HCT116 (cell line): ENCODE measurements around the gene RUNX1. TPM values are rescaled to one million over a fixed set of nuclear protein-coding genes. Genes with fewer than 3 reads are reported as not detected.

Experiments
- ATAC-seq: fragments of 200-7000 bp; cut with Tn5 transposase; 2 replicates; pipeline ENCODE4 v1.9.1; 2020; ENCODE audit warnings: mild to moderate bottlenecking, moderate library complexity
- BruUV-seq: library from RNA; stranded (reverse); fragments of 400-500 nt; replicated peaks from 2 replicates; lab custom pipeline; 2021; lab: Mats Ljungman, UMichigan
- CTCF ChIA-PET: fragments of 300-600 bp; sonication (Branson Sonifier 250); formaldehyde crosslinking; loops from one replicate; lab custom pipeline; 2021; ENCODE audit warnings: antibody characterized with exemption; lab: Charles Lee
- POLR2A ChIA-PET: fragments of 300-600, 350-600 bp; sonication (Branson Sonifier 250); formaldehyde crosslinking; loops from one replicate; lab custom pipeline; 2021; ENCODE audit warnings: antibody characterized with exemption; lab: Charles Lee
- RAD21 ChIA-PET, 2 experiments: fragments of 300-600 bp; sonication (Branson Sonifier 250); formaldehyde crosslinking; loops; one replicate each; lab custom pipeline; 2023; ENCODE audit warnings: low total read pairs in 2 of 2; ENCODE audit not compliant: uncharacterized antibody in 2 of 2, unreplicated experiment in 2 of 2, low non-redundant PET in 1 of 2; lab: Charles Lee
- DNase-seq: peaks from one replicate; pipeline ENCODE4 v3.0.0-alpha.2; 2010; ENCODE audit warnings: low read depth, low spot score
- H2AFZ ChIP-seq: fragments of 200-600 bp; shearing (Covaris generic), sonication (generic); 2 replicates; pipeline ENCODE4 v1.6.1; 2017; ENCODE audit warnings: low read depth, mixed run types, mixed read lengths, antibody characterized with exemption, low read length; ENCODE audit not compliant: poor library complexity, severe bottlenecking
- H3K27ac ChIP-seq: 2 replicates; pipeline ENCODE4 v1.5.1; 2012; ENCODE audit warnings: low read depth, low read length
- H3K27me3 ChIP-seq: fragments of 200-600 bp; sonication (generic); 2 replicates; pipeline ENCODE4 v1.6.1; 2016; ENCODE audit warnings: mixed run types, low read length, mixed read lengths; ENCODE audit not compliant: insufficient read depth
- H3K36me3 ChIP-seq, 2 experiments: fragments of 200-500 bp in 1 of 2; fragments of 200-600 bp in 1 of 2; sonication (Bioruptor generic) in 1 of 2; sonication (generic) in 1 of 2; 2 replicates each; pipeline versions ENCODE4 v1.5.1 to v1.6.1; 2014 to 2016; ENCODE audit warnings: low read length in 2 of 2, inconsistent platforms in 1 of 2, mixed read lengths in 1 of 2, mixed run types in 1 of 2; ENCODE audit not compliant: insufficient read depth in 2 of 2, control insufficient read depth in 1 of 2
- H3K4me1 ChIP-seq, 2 experiments: fragments of 200-600 bp in 1 of 2; sonication (generic) in 1 of 2; 2 replicates each; pipeline versions ENCODE4 v1.5.1 to v1.6.1; 2012 to 2017; ENCODE audit warnings: low read length in 2 of 2, inconsistent platforms in 1 of 2, mild to moderate bottlenecking in 1 of 2, mixed read lengths in 1 of 2, mixed run types in 1 of 2, moderate library complexity in 1 of 2; ENCODE audit not compliant: insufficient read depth in 2 of 2, control insufficient read depth in 1 of 2
- H3K4me2 ChIP-seq: fragments of 200-600 bp; sonication (generic); 2 replicates; pipeline ENCODE4 v1.6.1; 2017; ENCODE audit warnings: mixed run types, low read length, mixed read lengths
- H3K4me3 ChIP-seq, 2 experiments: fragments of 200-600 bp in 1 of 2; sonication (generic) in 1 of 2; replicated peaks in 1 of 2; 2 replicates each; pipeline ENCODE4 v1.5.1; 2011 to 2016; ENCODE audit warnings: low read length in 2 of 2, control low read depth in 1 of 2, low read depth in 1 of 2, mild to moderate bottlenecking in 1 of 2, mixed read lengths in 1 of 2, mixed run types in 1 of 2
- H3K79me2 ChIP-seq: fragments of 200-600 bp; sonication (generic); 2 replicates; pipeline ENCODE4 v1.6.1; 2017; ENCODE audit warnings: mild to moderate bottlenecking, mixed run types, low read length, moderate library complexity, mixed read lengths; ENCODE audit not compliant: insufficient read depth
- H3K9ac ChIP-seq: fragments of 200-600 bp; sonication (generic); 2 replicates; pipeline ENCODE4 v1.6.1; 2016; ENCODE audit warnings: low read length, mixed read lengths
- H3K9me2 ChIP-seq: fragments of 200-600 bp; sonication (generic), shearing (Covaris generic); 2 replicates; pipeline ENCODE4 v1.6.1; 2017; ENCODE audit warnings: mixed run types, mild to moderate bottlenecking, moderate library complexity; ENCODE audit not compliant: insufficient read depth
- H3K9me3 ChIP-seq, 2 experiments: fragments of 200-500 bp in 1 of 2; fragments of 200-600 bp in 1 of 2; sonication (Bioruptor generic) in 1 of 2; sonication (generic) in 1 of 2; 2 replicates each; pipeline ENCODE4 v1.6.1; 2014 to 2017; ENCODE audit warnings: low read length in 2 of 2, mixed read lengths in 2 of 2, inconsistent platforms in 1 of 2, low read depth in 1 of 2, mild to moderate bottlenecking in 1 of 2, mixed run types in 1 of 2, moderate library complexity in 1 of 2; ENCODE audit not compliant: control insufficient read depth in 1 of 2, insufficient read depth in 1 of 2
- H4K20me1 ChIP-seq: fragments of 200-600 bp; sonication (generic), shearing (Covaris generic); 2 replicates; pipeline ENCODE4 v1.6.1; 2017; ENCODE audit warnings: mixed run types, mild to moderate bottlenecking, moderate library complexity; ENCODE audit not compliant: insufficient read depth
- CBX3 ChIP-seq: IDR thresholded peaks from 2 replicates; pipeline ENCODE4 v1.6.1; 2012; ENCODE audit warnings: low read depth
- CEBPB ChIP-seq: IDR thresholded peaks from 2 replicates; pipeline ENCODE4 v1.6.1; 2012; ENCODE audit warnings: low read depth
- EGR1 ChIP-seq: IDR thresholded peaks from 2 replicates; pipeline ENCODE4 v1.6.1; 2012; ENCODE audit warnings: low read depth
- EZH2 ChIP-seq: fragments of 200-600 bp; sonication (generic); IDR thresholded peaks from 2 replicates; pipeline ENCODE4 v1.6.1; 2017; ENCODE audit warnings: antibody characterized with exemption, mixed run types
- EZH2phosphoT487 ChIP-seq: fragments of 200-600 bp; IDR thresholded peaks from 2 replicates; pipeline ENCODE4 v1.6.1; 2018; ENCODE audit warnings: antibody characterized with exemption, borderline replicate concordance
- JUND ChIP-seq: IDR thresholded peaks from 2 replicates; pipeline ENCODE4 v1.6.1; 2012
- POLR2A ChIP-seq: IDR thresholded peaks from 2 replicates; pipeline ENCODE4 v1.7.0; 2011; ENCODE audit warnings: borderline replicate concordance; ENCODE audit not compliant: insufficient read depth, insufficient read length; ENCODE audit errors: extremely low read depth
- POLR2AphosphoS5 ChIP-seq: IDR thresholded peaks from 2 replicates; pipeline ENCODE4 v1.6.1; 2011; ENCODE audit warnings: mild to moderate bottlenecking, low read depth, low read length, moderate library complexity
- RAD21 ChIP-seq: IDR thresholded peaks from 2 replicates; pipeline ENCODE4 v1.6.1; 2012; ENCODE audit warnings: low read depth, mild to moderate bottlenecking
- SIN3A ChIP-seq: IDR thresholded peaks from 2 replicates; pipeline ENCODE4 v1.6.1; 2012; ENCODE audit warnings: low read depth
- SP1 ChIP-seq: IDR thresholded peaks from 2 replicates; pipeline ENCODE4 v1.6.1; 2012; ENCODE audit warnings: low read depth
- SRF ChIP-seq: IDR thresholded peaks from 2 replicates; pipeline ENCODE4 v1.6.1; 2012; ENCODE audit warnings: low read depth
- YY1 ChIP-seq: IDR thresholded peaks from 2 replicates; pipeline ENCODE4 v1.6.1; 2011; ENCODE audit warnings: low read length, low read depth, moderate library complexity, mild to moderate bottlenecking; ENCODE audit not compliant: insufficient replicate concordance; ENCODE audit errors: extremely low read depth
- ZFX ChIP-seq: fragments of 450-650 bp; IDR thresholded peaks from 2 replicates; pipeline ENCODE4 v1.6.1; 2017
- ZNF274 ChIP-seq: fragments of 200-500 bp; sonication (Bioruptor generic); IDR thresholded peaks from 2 replicates; pipeline ENCODE4 v1.6.1; 2014; ENCODE audit warnings: mild to moderate bottlenecking, low read depth, low read length, inconsistent platforms
- intact Hi-C: fragments of 100-400 bp; cut with micrococcal nuclease; formaldehyde crosslinking; loops from 2 replicates; pipeline ENCODE4 v1.10.0; 2022
- total RNA-seq: library from RNA; stranded (reverse); gene quantifications from one replicate; pipeline ENCODE4 v1.2.1, GENCODE V29; 2021; ENCODE audit not compliant: unreplicated experiment
- TF ChIP-seq, protein P1 (sequence below): IDR thresholded peaks from 2 replicates; pipeline ENCODE4 v1.6.1; 2012
- TF ChIP-seq, protein P2 (sequence below): IDR thresholded peaks from 2 replicates; pipeline ENCODE4 v1.6.1; 2011; ENCODE audit warnings: mild to moderate bottlenecking, low read length, moderate library complexity; ENCODE audit not compliant: insufficient replicate concordance; ENCODE audit errors: extremely low read depth

The RUNX1 gene
- total RNA-seq, 1 experiment from 2014 or later = 33.5 TPM

DNA sequence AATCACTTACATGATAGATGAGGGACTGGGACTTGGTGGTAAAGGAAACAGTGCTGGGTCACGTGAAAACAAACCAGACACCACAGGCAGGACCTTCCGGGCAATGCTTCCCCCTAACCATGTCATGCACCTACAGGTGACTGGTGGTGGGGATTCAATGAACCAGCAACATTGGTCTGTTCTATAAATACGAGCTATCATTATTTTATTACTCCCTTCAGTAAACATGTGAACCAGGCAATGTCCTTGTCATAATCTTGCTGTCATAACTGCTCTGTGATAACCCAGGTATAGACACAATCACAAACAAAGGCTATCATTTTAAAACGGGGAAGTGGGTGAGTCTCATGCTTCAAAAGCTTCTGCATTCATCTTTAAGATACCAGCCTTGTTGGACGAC is 226.9 kb downstream of the RUNX1 start:
- Histone ChIP-seq H3K4me1 (peaks cover 0 to 14% of the 10 kb centered on the region in 2 experiments; a peak in 1 of 4 replicates), H3K27me3 (no peaks in the 10 kb centered on the region), H3K9ac (no peak overlapping the region), H3K36me3 (peaks cover 2 to 21% of the 10 kb centered on the region in 2 experiments; a peak in 2 of 4 replicates), H4K20me1 (no peaks in the 10 kb centered on the region), H3K79me2 (no peaks in the 10 kb centered on the region), H3K4me2 (no peak overlapping the region), H2AFZ (no peak overlapping the region), H3K9me2 (no peaks in the 10 kb centered on the region), H3K4me3 (no peak overlapping the region), H3K27ac (no peak overlapping the region), H3K9me3 (no peaks in the 10 kb centered on the region)
- no peak for TF ChIP-seq SRF
- no peak for TF ChIP-seq SIN3A
- TF ChIP-seq SP1 = no peak
- TF ChIP-seq EZH2phosphoT487 = no peak
- TF ChIP-seq POLR2A = no peak
- TF ChIP-seq EGR1 = no peak
- TF ChIP-seq, protein P1, sequence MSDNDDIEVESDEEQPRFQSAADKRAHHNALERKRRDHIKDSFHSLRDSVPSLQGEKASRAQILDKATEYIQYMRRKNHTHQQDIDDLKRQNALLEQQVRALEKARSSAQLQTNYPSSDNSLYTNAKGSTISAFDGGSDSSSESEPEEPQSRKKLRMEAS = no peak
- no TSS peak for BruUV-seq
- ATAC-seq (no peak), DNase-seq (no peak)
- RAD21 ChIA-PET = no interaction called here
- intact Hi-C loops = no loop called here
- CTCF ChIA-PET = no interaction called here
- POLR2A ChIA-PET = interaction anchor here (1.5 kb wide), 1 partner anchor 11 kb away, joined by 4 read pairs; no protein-coding TSS in a partner anchor

DNA sequence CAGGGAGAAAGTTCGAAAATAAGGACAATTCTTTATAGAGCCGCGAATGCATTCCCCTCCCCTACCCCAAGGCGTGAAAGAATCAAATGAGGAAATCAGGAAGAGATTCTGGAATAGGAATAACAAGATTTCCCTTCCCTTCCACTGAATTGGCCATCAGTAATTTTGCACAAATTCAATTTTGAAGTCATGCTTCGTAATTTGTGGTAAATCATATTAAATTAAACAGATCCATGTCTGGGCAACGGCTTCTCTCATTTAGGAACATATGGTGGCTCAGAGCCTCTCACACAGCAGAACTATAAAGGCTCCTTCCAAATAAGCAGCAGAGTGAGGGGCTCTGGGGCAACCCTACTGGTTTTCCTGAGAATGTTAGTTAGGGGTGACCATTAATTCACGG is 227.4 kb downstream of the RUNX1 start:
- Histone ChIP-seq H3K4me3 (no peak overlapping the region), H3K4me1 (peaks cover 0 to 14% of the 10 kb centered on the region in 2 experiments; a peak in 1 of 4 replicates), H3K9me3 (no peaks in the 10 kb centered on the region), H2AFZ (no peak overlapping the region), H3K27ac (no peak overlapping the region), H3K9ac (no peak overlapping the region), H3K9me2 (no peaks in the 10 kb centered on the region), H3K4me2 (no peak overlapping the region), H3K79me2 (no peaks in the 10 kb centered on the region), H3K27me3 (no peaks in the 10 kb centered on the region), H4K20me1 (no peaks in the 10 kb centered on the region), H3K36me3 (peaks cover 2 to 19% of the 10 kb centered on the region in 2 experiments; a peak in 2 of 4 replicates)
- RAD21 ChIA-PET = no interaction called here
- POLR2A ChIA-PET = interaction anchor here (1.5 kb wide), 1 partner anchor 11 kb away, joined by 4 read pairs; no protein-coding TSS in a partner anchor
- intact Hi-C loops = no loop called here
- DNase-seq (no peak), ATAC-seq (no peak)
- CTCF ChIA-PET = no interaction called here
- TF ChIP-seq JUND = no peak
- no peak for TF ChIP-seq ZNF274
- no peak for TF ChIP-seq CEBPB
- TF ChIP-seq YY1 = no peak
- TF ChIP-seq SIN3A = no peak
- no peak for TF ChIP-seq EZH2
- TF ChIP-seq RAD21 = no peak
- TF ChIP-seq, protein P1 = no peak
- TF ChIP-seq POLR2AphosphoS5 = no peak
- TF ChIP-seq EGR1 = no peak
- no peak for TF ChIP-seq ZFX
- no peak for TF ChIP-seq CBX3
- TF ChIP-seq, protein P2, sequence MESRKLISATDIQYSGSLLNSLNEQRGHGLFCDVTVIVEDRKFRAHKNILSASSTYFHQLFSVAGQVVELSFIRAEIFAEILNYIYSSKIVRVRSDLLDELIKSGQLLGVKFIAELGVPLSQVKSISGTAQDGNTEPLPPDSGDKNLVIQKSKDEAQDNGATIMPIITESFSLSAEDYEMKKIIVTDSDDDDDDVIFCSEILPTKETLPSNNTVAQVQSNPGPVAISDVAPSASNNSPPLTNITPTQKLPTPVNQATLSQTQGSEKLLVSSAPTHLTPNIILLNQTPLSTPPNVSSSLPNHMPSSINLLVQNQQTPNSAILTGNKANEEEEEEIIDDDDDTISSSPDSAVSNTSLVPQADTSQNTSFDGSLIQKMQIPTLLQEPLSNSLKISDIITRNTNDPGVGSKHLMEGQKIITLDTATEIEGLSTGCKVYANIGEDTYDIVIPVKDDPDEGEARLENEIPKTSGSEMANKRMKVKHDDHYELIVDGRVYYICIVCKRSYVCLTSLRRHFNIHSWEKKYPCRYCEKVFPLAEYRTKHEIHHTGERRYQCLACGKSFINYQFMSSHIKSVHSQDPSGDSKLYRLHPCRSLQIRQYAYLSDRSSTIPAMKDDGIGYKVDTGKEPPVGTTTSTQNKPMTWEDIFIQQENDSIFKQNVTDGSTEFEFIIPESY = no peak
- no peak for TF ChIP-seq SP1
- BruUV-seq = no TSS peak
